Stimulated activated CD4-positive, alpha-beta T cell treated with anti-CD3 and anti-CD28 coated beads, Interleukin-4, amount 100 ng/mL, for 1 hour (primary cell): ENCODE measurements around the gene DACT1.
"Not testable (repeated sequence)": the region's sequence is repeated elsewhere in the genome, so short reads cannot be mapped to it uniquely, and the experiment has no call there.

Experiments used
- DNase-seq: peaks from one replicate; pipeline ENCODE4 v3.0.0-alpha.2; 2020

DACT1 gene, protein sequence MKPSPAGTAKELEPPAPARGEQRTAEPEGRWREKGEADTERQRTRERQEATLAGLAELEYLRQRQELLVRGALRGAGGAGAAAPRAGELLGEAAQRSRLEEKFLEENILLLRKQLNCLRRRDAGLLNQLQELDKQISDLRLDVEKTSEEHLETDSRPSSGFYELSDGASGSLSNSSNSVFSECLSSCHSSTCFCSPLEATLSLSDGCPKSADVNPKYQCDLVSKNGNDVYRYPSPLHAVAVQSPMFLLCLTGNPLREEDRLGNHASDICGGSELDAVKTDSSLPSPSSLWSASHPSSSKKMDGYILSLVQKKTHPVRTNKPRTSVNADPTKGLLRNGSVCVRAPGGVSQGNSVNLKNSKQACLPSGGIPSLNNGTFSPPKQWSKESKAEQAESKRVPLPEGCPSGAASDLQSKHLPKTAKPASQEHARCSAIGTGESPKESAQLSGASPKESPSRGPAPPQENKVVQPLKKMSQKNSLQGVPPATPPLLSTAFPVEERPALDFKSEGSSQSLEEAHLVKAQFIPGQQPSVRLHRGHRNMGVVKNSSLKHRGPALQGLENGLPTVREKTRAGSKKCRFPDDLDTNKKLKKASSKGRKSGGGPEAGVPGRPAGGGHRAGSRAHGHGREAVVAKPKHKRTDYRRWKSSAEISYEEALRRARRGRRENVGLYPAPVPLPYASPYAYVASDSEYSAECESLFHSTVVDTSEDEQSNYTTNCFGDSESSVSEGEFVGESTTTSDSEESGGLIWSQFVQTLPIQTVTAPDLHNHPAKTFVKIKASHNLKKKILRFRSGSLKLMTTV

DNA sequence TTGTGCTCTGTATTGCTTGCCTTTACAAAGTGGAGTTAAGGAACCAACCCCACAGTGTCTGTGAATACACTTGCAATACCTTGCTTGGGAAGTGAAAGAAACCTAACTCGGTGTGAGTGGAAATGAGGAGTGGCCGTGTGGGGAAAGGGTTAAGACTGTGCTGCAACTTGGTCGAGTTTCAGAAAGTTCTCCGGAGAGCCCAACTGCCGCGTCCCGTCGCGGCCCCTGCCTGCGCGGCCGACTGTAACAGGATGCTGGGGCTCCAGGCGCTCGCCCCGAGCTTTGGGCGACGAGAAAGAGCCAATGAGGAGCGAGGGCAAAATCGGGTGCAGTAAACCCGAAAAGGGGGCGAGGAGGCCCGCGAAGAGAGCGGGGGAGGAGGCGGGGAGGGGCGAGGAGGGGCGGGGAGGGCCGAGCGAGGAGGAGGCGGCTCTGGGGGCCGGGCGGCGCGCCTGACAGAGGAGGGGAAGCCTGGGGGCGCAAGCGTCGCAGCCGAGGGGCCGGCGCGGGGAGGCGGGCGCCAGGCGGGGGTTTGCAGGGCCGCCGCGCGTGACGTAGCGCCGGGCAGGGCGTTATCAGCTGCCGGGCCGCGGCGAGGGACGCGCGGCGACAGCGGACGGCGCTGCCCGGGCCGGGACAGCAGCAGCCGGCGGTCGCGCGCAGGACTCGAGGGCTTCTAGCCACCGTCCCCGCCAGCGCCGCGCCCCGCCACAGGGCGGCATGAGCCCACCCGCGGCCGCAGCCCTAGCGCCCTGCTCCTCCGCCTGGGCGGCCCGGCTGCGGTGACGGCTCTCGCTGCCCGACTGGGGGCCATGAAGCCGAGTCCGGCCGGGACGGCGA, at the start of gene DACT1:
Gene DACT1 (plus strand): TSS at position 572 of the 840 bp plus-strand sequence. CDS start 241 bp downstream, at position 813.
- DNase-seq = peak; percentile 65

DNA sequence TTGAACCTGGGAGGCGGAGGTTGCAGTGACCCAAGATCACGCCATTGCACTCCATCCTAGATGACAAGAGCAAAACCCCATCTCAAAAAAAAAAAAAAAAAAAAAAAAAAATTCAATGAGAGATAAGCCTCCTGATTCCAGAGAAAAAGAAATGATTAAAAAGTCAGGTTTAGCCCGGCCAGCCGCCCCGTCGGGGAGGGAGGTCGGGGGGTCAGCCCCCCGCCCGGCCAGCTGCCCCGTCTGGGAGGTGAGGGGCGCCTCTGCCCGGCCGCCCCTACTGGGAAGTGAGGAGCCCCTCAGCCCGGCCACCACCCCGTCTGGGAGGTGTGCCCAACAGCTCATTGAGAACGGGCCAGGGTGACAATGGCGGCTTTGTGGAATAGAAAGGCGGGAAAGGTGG, 49.4 kb upstream of the DACT1 start:
- DNase-seq = not testable (repeated sequence)

DNA sequence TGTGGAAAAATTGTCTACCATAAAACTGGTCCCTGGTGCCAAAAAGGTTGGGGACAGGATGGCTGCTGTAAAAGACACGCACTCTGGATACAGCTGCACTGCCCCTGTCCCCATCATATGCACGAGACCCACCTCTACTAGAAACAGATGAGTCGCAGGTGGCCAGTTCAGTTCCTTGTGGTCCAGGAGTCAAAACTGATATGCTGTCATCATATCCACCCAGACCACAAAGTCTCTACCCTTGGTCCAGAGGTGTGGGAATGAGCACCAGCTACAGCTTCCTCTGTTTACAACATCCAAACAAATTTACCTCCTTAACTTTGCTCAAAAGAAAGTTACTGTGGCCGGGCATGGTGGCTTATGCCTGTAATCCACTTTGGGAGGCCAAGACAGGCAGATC, 43.8 kb upstream of the DACT1 start:
- no peak for DNase-seq

DNA sequence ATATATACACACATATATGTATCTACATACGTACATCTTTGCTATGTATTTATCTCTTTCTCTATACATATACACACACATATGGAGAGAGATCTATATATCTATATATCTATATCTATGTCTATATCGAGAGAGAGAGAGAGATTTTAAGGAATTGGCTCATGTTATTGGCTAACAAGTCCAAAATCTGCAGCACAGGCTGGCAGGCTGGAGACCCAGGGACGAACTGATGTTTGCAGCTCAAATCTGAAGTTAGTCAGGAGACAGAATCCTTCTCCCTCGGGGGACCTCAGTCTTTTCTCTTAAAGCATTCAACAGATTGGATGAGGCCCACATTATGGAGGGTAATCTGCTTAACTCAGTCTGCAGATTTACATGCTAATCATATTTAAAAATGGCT, 40.7 kb upstream of the DACT1 start:
- DNase-seq = no peak

DNA sequence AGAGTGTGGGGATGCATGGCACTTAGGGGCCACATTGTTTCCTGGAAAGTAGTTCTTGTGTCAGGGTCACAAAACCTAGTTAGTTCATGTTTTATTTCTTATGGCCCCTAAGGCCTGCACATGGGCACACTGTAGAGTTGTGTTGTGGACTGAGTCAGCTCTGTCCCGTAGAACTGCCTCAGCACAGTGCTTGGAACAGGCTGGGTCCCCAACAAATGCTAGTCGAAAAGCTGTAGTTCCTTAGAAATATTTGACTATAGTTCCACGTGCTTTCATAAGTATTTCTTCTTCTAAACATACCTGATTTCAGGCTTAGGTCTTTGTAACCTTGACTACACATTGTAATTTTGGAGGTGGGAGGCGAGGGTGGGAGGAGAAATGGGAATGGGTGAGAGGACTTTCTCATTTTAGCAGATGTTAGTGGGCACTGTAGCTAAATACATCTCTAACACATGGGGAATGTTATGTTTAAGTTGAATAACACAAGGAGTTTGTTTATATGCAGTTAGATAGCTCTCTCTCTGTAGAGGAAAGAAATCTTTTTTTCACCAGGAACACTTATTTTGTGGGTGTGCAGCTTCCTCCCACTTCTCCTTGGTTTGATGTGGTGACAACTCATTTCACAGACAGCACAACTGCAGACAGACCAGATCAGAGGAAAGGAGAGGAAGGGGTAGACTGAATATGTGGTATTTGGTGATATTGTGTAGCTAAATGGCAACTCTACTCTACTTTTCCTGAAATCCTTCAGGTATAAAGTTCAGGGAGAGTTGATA, 39.5 kb upstream of the DACT1 start:
- no peak for DNase-seq

DNA sequence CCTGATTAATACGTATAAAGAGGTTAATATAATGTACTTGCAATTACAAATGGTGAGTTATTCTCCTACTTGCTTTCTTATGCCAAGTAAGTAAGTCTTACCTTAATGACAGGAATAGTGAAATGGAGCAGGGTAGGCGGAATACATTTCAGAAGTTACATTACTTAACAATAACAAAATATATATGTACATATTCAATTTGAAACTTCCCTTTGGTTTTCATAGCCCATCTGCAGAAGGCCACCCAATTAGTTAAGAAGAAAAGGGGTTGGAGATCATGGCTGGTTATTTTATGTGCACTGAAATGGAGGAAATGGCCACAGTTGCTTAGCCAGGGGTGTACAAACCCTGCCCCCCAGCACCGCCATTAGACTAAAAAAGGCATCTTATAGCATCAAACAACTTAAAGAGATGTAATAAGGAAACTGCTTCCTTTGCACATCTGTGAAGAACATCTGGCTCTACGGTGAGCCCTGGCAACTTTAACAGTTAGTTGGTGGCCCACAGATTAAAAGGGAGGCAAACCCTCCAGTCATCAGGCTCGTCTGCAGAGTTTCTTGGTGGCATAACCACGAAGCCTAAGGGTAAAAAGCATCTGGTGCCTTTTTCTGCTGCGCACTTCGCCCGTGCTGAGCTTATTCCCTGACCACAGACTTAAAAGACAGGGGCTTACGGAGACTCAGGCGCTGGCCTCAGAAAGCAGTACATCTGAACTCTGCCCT, 38.8 kb upstream of the DACT1 start:
- no peak for DNase-seq

DNA sequence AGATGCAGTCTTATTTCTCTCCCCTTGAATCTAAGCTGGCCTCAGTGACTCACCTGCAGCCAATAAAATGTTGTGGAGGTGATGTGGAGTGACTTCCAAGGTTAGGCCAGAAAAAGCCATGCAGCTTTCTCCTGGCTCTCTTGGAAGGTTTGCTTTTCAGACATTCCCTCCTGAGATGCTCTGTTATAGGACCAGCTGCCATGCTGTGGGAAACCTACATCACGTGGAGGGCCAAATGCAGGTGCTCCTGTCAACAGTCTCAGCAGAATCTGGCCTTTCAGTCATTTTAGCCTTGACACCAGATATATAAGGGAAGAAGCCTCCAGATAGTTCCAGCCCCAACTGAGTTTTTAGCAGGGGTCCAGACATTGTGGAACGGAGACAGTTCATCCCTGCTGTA, 38.1 kb upstream of the DACT1 start:
- no peak for DNase-seq

DNA sequence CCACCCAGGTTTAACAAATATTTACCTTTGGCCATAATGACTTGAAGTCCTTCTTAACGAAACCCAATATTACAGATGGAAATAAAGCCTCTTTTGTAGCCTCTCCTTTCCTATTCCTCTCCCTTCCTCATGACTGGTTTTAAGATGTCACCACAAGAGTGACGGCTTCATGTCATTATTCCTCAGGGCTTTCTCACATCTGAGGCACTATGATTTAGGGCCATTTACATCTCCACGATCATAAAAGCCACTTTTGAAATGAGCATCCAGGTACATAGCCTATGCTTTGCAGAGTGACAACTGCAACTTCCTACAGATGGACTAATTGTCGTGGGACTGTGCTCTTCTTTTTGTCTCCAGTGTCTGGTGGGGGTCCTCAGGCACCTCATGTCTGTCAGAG, 32.3 kb upstream of the DACT1 start:
- no peak for DNase-seq

DNA sequence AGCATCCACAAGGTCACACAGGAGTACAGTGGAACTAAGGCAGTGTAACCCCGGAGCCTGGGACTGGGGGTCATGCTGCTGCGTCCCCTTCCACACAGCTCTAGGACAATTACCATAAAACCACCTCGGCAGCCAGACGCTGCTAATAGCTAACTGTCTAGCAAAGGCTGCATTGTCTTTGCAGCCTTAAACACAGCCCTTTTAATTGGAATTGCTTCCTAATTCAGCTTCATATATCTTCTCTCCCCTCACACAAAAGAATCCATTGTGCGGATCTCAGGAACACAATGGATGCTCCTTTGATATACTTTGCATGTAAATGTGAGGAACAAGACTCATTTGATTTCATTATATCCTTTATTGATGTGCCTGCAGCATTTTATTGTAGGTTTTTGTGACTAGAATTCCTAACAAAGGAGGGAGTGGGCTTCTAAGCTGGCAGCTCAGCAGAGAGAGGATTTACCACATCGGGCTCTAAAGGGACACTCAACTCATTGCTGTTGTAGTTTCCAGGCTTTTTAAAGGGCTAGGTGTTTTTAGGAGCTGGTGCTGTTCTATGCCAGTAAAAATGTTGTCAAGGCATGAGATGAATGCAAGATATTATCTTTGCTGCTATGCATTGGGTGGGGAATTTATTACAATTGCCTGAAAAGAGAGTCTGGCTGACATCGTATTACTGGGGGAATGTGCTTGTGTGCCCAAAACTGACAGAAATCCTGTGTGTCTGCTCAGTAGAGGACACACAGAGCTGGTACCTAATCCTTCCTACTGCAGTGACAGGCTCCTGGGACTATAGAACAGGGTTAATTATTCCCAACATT, 30.4 kb upstream of the DACT1 start:
- DNase-seq = no peak

DNA sequence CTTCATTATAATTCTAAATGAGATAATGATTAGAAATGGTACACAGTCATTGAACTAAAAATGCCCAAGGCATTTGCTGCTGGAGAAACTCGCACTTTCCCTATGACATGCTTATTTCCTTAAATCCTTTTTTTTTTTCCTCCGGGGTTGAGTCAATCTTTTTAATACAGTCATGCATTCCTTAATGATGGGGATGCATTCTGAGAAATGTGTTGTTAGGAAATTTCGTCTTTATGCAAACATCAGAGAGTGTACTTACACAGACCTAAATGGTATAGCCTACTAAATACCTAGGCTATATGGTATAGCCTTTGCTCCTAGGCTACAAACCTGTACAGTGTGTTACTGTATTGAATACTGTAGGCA, 29.8 kb upstream of the DACT1 start:
- no peak for DNase-seq

DNA sequence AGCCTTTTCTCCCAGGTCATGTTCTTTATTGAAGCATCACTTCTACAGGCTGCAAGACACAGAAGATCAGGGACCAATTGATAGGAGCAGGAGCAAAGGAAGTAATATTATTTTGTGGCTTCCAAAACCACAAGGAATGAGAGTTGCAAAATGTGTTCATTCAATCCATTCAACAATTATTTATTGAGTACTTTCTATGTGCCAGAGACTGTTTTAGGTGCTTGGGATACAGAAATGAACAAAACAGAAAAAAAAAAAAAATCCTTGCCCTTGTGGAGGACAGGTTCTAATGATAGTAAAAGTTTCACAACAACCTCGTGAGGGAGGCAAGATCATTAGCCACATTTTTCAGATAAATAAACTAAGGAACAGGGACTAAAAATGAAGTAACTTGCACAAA, 20.1 kb upstream of the DACT1 start:
- DNase-seq = no peak

DNA sequence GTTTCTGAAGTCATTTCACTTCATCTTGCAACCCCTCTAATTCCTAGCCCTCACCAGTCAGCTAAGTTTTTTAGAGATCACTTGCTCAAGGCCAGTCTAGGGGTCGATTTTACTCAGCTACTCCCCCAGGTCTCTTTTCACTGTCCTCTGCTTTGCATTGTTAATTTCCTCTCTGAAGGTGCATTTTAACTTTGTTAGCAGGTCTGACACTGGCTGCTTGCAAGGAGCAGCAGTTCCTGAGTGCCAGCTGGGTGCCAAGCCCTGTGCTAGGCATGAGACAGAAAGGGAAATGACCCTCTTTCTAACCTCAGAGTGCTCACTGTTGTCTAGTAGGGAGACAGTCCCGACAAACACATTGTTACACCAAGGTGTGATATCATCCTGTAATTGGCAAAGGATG, 17.8 kb upstream of the DACT1 start:
- DNase-seq = no peak

DNA sequence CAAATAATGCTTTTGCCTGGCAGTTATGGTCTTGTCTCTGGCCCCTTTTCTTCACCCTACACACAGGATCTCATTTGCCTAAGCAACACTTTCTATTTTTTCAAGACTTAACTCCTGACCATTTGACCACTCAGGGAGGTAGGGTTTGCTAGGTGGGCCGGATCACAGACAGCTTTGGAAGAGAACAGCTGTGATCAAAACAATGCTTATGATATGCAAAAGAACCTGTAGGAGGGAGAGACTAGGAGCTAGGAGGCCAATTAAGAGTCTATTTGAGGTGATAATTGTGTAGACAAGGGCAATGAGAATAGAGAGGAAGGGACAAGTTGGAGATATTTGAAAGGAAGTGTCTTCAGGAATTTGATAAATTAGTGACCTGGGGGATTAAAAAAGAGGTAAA, 12.3 kb upstream of the DACT1 start:
- no peak for DNase-seq

DNA sequence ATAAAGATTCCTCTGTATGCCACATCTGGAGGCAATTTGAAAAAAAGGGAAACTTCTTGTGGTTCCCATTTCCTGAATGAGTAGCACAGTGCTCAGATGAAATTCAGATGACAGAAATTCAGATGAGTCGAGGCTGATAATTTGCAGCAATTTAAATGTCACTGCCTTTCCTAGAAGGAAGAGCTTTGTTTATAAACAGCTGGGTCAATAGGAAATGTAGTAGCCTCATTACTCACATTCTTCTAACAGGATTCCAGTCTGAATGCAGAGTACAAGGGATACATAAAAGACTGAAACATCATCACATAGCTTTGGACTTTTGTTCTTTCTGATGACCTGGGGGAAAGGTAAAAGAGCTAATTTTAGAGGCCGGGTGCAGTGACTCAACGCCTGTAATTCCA, 11.3 kb upstream of the DACT1 start:
- DNase-seq = no peak

DNA sequence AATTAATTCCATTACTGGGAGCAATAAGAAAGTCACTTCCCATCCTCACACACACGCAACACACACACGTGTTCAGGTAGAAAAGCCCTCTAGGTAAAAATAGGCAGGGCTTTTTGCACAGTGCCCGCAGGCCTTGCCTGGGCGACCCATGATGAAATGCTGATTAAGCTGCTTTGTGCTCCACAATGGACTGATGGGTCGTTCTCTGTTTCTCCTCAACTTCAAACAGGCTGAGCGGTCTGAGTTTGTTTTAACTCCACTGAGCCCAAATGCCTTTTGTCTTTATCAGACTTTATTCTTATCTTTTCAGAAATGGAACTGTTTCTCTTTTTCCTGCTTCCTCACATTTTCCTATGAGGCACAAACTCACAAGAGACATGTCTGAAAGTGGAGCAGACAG, 9.4 kb upstream of the DACT1 start:
- no peak for DNase-seq

DNA sequence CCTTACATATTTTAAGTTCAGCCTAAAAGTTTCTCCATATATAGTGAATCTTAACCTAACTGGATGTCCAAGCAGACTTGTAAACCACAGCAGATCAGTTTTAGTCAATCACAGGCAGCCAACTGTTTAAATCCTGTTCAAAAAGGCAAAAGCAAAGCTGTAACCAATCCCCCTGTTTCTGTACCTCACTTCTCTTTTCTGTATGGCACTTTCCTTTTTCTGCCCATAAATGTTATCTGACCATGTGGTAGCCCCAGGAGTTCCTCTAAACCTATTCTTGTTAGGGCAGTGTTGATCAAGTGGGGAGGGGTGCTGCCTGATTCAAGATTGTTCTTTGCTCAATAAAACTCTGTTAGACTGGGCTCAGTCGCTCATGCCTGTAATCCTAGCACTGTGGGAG, 8.5 kb upstream of the DACT1 start:
- no peak for DNase-seq

DNA sequence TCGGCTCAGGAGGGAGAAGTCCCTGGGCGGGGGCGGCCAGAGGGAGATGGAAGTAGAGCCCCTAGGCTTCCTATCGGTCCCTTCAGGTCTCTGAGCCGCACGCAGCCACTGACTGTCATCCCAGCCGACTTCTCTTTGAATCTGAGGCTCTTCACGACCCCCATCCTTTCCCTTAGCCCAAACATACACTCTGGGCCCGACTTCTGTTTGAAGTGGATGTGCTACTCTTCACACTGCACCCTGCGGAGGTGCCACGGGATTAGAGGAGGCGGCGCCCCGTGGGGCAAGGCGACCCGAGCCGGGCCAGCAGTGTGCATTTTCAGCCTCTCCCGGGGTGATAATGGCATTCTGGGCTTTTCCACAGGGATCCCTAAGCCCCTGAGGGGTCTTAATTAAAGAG, 6.0 kb upstream of the DACT1 start:
- DNase-seq = no peak

DNA sequence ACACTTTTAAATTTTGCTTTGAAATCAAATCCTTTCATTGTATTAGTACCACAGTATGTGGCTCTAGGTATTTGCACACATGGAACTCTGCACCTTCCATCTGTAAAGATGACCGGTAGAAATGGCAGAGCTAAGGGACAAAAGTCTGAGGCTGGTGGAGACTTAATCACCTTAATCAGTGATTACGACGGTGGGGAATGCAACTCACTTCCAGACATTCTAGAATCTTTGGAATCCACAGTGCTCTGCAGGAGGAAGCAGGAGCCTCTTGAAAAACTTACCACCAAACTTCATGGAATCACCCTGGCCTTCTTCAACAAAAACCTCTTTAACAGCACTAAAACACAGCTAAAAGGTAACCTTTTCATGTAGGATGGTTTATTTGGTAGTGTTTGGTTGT, 3.9 kb upstream of the DACT1 start:
- DNase-seq = no peak

DNA sequence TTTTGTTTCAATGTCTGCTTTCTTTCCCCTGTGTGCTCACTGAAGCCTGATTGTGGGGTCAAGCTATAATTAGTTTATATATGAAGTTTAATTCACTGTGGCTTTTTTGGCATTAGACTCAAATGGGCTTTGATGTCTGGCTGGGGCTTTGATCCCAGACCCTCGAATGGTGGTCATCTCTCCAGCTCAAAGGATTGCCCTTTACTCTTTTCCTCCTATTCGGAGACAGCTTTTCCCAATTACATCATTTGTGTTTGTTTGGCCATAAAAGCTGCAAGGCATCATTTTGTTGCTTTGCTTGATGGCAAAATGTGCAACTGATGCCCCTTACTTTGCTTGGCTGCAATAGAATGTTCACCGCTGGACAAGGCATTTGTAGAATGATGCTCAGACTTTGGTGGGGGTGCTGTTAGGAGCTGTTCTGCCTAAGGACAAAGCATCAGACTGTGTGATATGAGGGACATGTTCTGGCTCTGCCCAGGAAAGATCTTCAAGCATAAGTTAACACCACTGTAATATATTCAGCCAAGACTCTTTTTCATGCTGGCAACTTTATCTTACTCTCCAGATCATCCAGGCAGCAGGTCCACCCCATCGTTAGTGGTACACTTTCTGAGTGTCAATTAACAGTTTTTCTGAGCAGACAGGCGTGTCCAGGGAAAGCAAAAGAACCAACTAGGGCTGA, 3.2 kb upstream of the DACT1 start:
- no peak for DNase-seq

DNA sequence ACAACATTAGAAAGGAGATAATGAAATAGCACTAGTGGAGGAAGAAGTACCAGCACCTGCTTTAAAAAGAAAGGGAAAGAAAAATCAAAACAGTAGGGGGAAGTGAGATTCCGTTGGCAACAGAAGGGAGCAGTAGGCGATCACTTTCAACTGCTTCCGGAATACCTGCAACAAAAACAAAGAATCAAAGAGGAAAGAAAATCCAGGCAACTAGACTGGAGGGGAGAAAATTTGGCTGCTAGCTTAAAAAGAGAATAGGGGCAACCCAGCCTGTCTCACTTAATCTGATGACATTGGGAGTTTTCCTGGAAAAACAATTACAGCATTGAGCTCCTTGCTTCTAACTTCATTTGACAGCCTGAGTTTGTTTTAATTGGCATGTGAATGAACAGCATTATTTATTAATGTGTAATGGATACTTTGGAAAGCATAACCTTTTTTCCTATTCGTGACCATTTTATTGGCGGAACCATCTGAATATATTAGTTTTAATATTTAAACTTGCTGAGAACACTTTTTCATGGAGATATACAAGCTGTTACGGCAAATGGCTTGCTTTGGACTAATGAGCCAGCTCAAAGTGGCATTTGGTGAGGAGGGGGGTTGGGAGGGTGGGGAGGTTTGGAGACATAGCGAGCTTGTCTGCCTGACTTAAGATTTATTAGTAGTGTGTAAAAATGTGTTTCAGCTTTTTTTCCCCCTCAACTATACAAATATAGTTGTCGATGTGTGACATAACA, 2.5 kb upstream of the DACT1 start:
- no peak for DNase-seq
